HCT116 (cell line): ENCODE measurements around the gene ENDOD1. TPM values are rescaled to one million over a fixed set of nuclear protein-coding genes. Genes with fewer than 3 reads are reported as not detected.

Source experiments
- ATAC-seq: fragments of 200-7000 bp; cut with Tn5 transposase; 2 replicates; pipeline ENCODE4 v1.9.1; 2020; ENCODE audit warnings: mild to moderate bottlenecking, moderate library complexity
- BruUV-seq: library from RNA; stranded (reverse); fragments of 400-500 nt; replicated peaks from 2 replicates; lab custom pipeline; 2021; lab: Mats Ljungman, UMichigan
- CTCF ChIA-PET: fragments of 300-600 bp; sonication (Branson Sonifier 250); formaldehyde crosslinking; loops from one replicate; lab custom pipeline; 2021; ENCODE audit warnings: antibody characterized with exemption; lab: Charles Lee
- POLR2A ChIA-PET: fragments of 300-600, 350-600 bp; sonication (Branson Sonifier 250); formaldehyde crosslinking; loops from one replicate; lab custom pipeline; 2021; ENCODE audit warnings: antibody characterized with exemption; lab: Charles Lee
- RAD21 ChIA-PET, 2 experiments: fragments of 300-600 bp; sonication (Branson Sonifier 250); formaldehyde crosslinking; loops; one replicate each; lab custom pipeline; 2023; ENCODE audit warnings: low total read pairs in 2 of 2; ENCODE audit not compliant: uncharacterized antibody in 2 of 2, unreplicated experiment in 2 of 2, low non-redundant PET in 1 of 2; lab: Charles Lee
- DNase-seq: peaks from one replicate; pipeline ENCODE4 v3.0.0-alpha.2; 2010; ENCODE audit warnings: low read depth, low spot score
- H2AFZ ChIP-seq: fragments of 200-600 bp; shearing (Covaris generic), sonication (generic); 2 replicates; pipeline ENCODE4 v1.6.1; 2017; ENCODE audit warnings: low read depth, mixed run types, mixed read lengths, antibody characterized with exemption, low read length; ENCODE audit not compliant: poor library complexity, severe bottlenecking
- H3K27ac ChIP-seq: 2 replicates; pipeline ENCODE4 v1.5.1; 2012; ENCODE audit warnings: low read depth, low read length
- H3K27me3 ChIP-seq: fragments of 200-600 bp; sonication (generic); 2 replicates; pipeline ENCODE4 v1.6.1; 2016; ENCODE audit warnings: mixed run types, low read length, mixed read lengths; ENCODE audit not compliant: insufficient read depth
- H3K36me3 ChIP-seq, 2 experiments: fragments of 200-500 bp in 1 of 2; fragments of 200-600 bp in 1 of 2; sonication (Bioruptor generic) in 1 of 2; sonication (generic) in 1 of 2; 2 replicates each; pipeline versions ENCODE4 v1.5.1 to v1.6.1; 2014 to 2016; ENCODE audit warnings: low read length in 2 of 2, inconsistent platforms in 1 of 2, mixed read lengths in 1 of 2, mixed run types in 1 of 2; ENCODE audit not compliant: insufficient read depth in 2 of 2, control insufficient read depth in 1 of 2
- H3K4me1 ChIP-seq, 2 experiments: fragments of 200-600 bp in 1 of 2; sonication (generic) in 1 of 2; 2 replicates each; pipeline versions ENCODE4 v1.5.1 to v1.6.1; 2012 to 2017; ENCODE audit warnings: low read length in 2 of 2, inconsistent platforms in 1 of 2, mild to moderate bottlenecking in 1 of 2, mixed read lengths in 1 of 2, mixed run types in 1 of 2, moderate library complexity in 1 of 2; ENCODE audit not compliant: insufficient read depth in 2 of 2, control insufficient read depth in 1 of 2
- H3K4me2 ChIP-seq: fragments of 200-600 bp; sonication (generic); 2 replicates; pipeline ENCODE4 v1.6.1; 2017; ENCODE audit warnings: mixed run types, low read length, mixed read lengths
- H3K4me3 ChIP-seq, 2 experiments: fragments of 200-600 bp in 1 of 2; sonication (generic) in 1 of 2; replicated peaks in 1 of 2; 2 replicates each; pipeline ENCODE4 v1.5.1; 2011 to 2016; ENCODE audit warnings: low read length in 2 of 2, control low read depth in 1 of 2, low read depth in 1 of 2, mild to moderate bottlenecking in 1 of 2, mixed read lengths in 1 of 2, mixed run types in 1 of 2
- H3K79me2 ChIP-seq: fragments of 200-600 bp; sonication (generic); 2 replicates; pipeline ENCODE4 v1.6.1; 2017; ENCODE audit warnings: mild to moderate bottlenecking, mixed run types, low read length, moderate library complexity, mixed read lengths; ENCODE audit not compliant: insufficient read depth
- H3K9ac ChIP-seq: fragments of 200-600 bp; sonication (generic); 2 replicates; pipeline ENCODE4 v1.6.1; 2016; ENCODE audit warnings: low read length, mixed read lengths
- H3K9me2 ChIP-seq: fragments of 200-600 bp; sonication (generic), shearing (Covaris generic); 2 replicates; pipeline ENCODE4 v1.6.1; 2017; ENCODE audit warnings: mixed run types, mild to moderate bottlenecking, moderate library complexity; ENCODE audit not compliant: insufficient read depth
- H3K9me3 ChIP-seq, 2 experiments: fragments of 200-500 bp in 1 of 2; fragments of 200-600 bp in 1 of 2; sonication (Bioruptor generic) in 1 of 2; sonication (generic) in 1 of 2; 2 replicates each; pipeline ENCODE4 v1.6.1; 2014 to 2017; ENCODE audit warnings: low read length in 2 of 2, mixed read lengths in 2 of 2, inconsistent platforms in 1 of 2, low read depth in 1 of 2, mild to moderate bottlenecking in 1 of 2, mixed run types in 1 of 2, moderate library complexity in 1 of 2; ENCODE audit not compliant: control insufficient read depth in 1 of 2, insufficient read depth in 1 of 2
- H4K20me1 ChIP-seq: fragments of 200-600 bp; sonication (generic), shearing (Covaris generic); 2 replicates; pipeline ENCODE4 v1.6.1; 2017; ENCODE audit warnings: mixed run types, mild to moderate bottlenecking, moderate library complexity; ENCODE audit not compliant: insufficient read depth
- CBX3 ChIP-seq: IDR thresholded peaks from 2 replicates; pipeline ENCODE4 v1.6.1; 2012; ENCODE audit warnings: low read depth
- CEBPB ChIP-seq: IDR thresholded peaks from 2 replicates; pipeline ENCODE4 v1.6.1; 2012; ENCODE audit warnings: low read depth
- EGR1 ChIP-seq: IDR thresholded peaks from 2 replicates; pipeline ENCODE4 v1.6.1; 2012; ENCODE audit warnings: low read depth
- ELF1 ChIP-seq: IDR thresholded peaks from 2 replicates; pipeline ENCODE4 v1.6.1; 2012; ENCODE audit warnings: low read depth, borderline replicate concordance
- EZH2 ChIP-seq: fragments of 200-600 bp; sonication (generic); IDR thresholded peaks from 2 replicates; pipeline ENCODE4 v1.6.1; 2017; ENCODE audit warnings: antibody characterized with exemption, mixed run types
- FOSL1 ChIP-seq: IDR thresholded peaks from 2 replicates; pipeline ENCODE4 v1.6.1; 2012; ENCODE audit warnings: low read depth
- JUND ChIP-seq: IDR thresholded peaks from 2 replicates; pipeline ENCODE4 v1.6.1; 2012
- POLR2AphosphoS5 ChIP-seq: IDR thresholded peaks from 2 replicates; pipeline ENCODE4 v1.6.1; 2011; ENCODE audit warnings: mild to moderate bottlenecking, low read depth, low read length, moderate library complexity
- RAD21 ChIP-seq: IDR thresholded peaks from 2 replicates; pipeline ENCODE4 v1.6.1; 2012; ENCODE audit warnings: low read depth, mild to moderate bottlenecking
- SIN3A ChIP-seq: IDR thresholded peaks from 2 replicates; pipeline ENCODE4 v1.6.1; 2012; ENCODE audit warnings: low read depth
- SP1 ChIP-seq: IDR thresholded peaks from 2 replicates; pipeline ENCODE4 v1.6.1; 2012; ENCODE audit warnings: low read depth
- SRF ChIP-seq: IDR thresholded peaks from 2 replicates; pipeline ENCODE4 v1.6.1; 2012; ENCODE audit warnings: low read depth
- TCF7L2 ChIP-seq: IDR thresholded peaks from 2 replicates; pipeline ENCODE4 v1.7.0; 2011; ENCODE audit warnings: borderline replicate concordance, inconsistent platforms; ENCODE audit not compliant: insufficient read depth, insufficient read length; ENCODE audit errors: extremely low read depth
- YY1 ChIP-seq: IDR thresholded peaks from 2 replicates; pipeline ENCODE4 v1.6.1; 2011; ENCODE audit warnings: low read length, low read depth, moderate library complexity, mild to moderate bottlenecking; ENCODE audit not compliant: insufficient replicate concordance; ENCODE audit errors: extremely low read depth
- ZFX ChIP-seq: fragments of 450-650 bp; IDR thresholded peaks from 2 replicates; pipeline ENCODE4 v1.6.1; 2017
- ZNF274 ChIP-seq: fragments of 200-500 bp; sonication (Bioruptor generic); IDR thresholded peaks from 2 replicates; pipeline ENCODE4 v1.6.1; 2014; ENCODE audit warnings: mild to moderate bottlenecking, low read depth, low read length, inconsistent platforms
- intact Hi-C: fragments of 100-400 bp; cut with micrococcal nuclease; formaldehyde crosslinking; loops from 2 replicates; pipeline ENCODE4 v1.10.0; 2022
- total RNA-seq: library from RNA; stranded (reverse); gene quantifications from one replicate; pipeline ENCODE4 v1.2.1, GENCODE V29; 2021; ENCODE audit not compliant: unreplicated experiment
- TF ChIP-seq, protein P1 (sequence below): IDR thresholded peaks from 2 replicates; pipeline ENCODE4 v1.6.1; 2012
- TF ChIP-seq, protein P2 (sequence below): IDR thresholded peaks from 2 replicates; pipeline ENCODE4 v1.6.1; 2012
- TF ChIP-seq, protein P3 (sequence below), 3 experiments: fragments of 200-600 bp in 1 of 3; sonication (generic) in 1 of 3; IDR thresholded peaks in 2 of 3; conservative IDR thresholded peaks in 1 of 3; 2 replicates each; pipeline ENCODE4 v1.5.1; 2012 to 2017; ENCODE audit warnings: low read depth in 2 of 3, low read length in 2 of 3, antibody characterized with exemption in 1 of 3, borderline replicate concordance in 1 of 3, control low read depth in 1 of 3, mild to moderate bottlenecking in 1 of 3, mixed read lengths in 1 of 3, mixed run types in 1 of 3, moderate library complexity in 1 of 3; ENCODE audit not compliant: insufficient read depth in 1 of 3
- TF ChIP-seq, protein P4 (sequence below): IDR thresholded peaks from 2 replicates; pipeline ENCODE4 v1.6.1; 2012; ENCODE audit warnings: low read depth

Gene ENDOD1
- total RNA-seq, 1 experiment from 2014 or later = 33.6 TPM

DNA sequence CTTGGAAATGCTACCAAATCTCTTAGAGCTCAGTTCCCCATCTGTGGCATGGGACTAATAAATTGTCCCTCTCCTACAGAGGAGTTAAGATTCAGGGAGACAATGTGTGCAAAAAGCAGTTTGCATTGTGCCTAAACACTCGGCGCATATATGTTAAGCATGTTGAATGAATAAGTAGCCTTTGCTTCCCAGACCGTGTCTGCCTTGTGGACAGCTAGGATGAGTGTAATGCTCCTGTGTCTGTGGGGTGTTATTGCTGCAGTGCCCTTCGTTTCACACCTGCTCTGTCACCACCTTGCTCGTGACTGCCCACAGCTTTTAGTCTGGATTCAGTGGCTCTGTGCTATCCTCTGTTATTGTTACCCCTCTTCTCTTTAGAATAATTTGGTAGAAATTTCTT is 14.1 kb downstream of the ENDOD1 start:
- no peak overlapping the region for H2AFZ ChIP-seq
- H3K9ac ChIP-seq = no peak overlapping the region
- ChIA-PET CTCF (interaction anchor here (1.2 kb wide), 1 partner anchor 49 kb away, joined by 3 read pairs; no protein-coding TSS in a partner anchor), RAD21 (no interaction called here), POLR2A (no interaction called here)
- no peaks in the 10 kb centered on the region for H3K9me3 ChIP-seq
- 0 out of 2 replicates have a peak overlapping the region, but pooled peaks have one; percentile 1 for H3K4me2 ChIP-seq
- H3K9me2 ChIP-seq = no peaks in the 10 kb centered on the region
- intact Hi-C loops = no loop called here
- H3K27me3 ChIP-seq = no peaks in the 10 kb centered on the region
- ATAC-seq = no peak
- no peak for DNase-seq
- BruUV-seq = no TSS peak
- H3K4me1 ChIP-seq = peaks cover 41 to 49% of the 10 kb centered on the region in 2 experiments
- peaks cover 23% of the 10 kb centered on the region; the same call in 1 of the 2 replicates for H3K79me2 ChIP-seq
- H3K36me3 ChIP-seq = no peaks in the 10 kb centered on the region
- no peak overlapping the region for H3K4me3 ChIP-seq
- TF ChIP-seq ELF1 (no peak), ZFX (no peak), EGR1 (no peak), ZNF274 (no peak), YY1 (no peak), CBX3 (no peak), JUND (no peak), SP1 (no peak), EZH2 (no peak), SIN3A (no peak), TCF7L2 (no peak), CEBPB (no peak), POLR2AphosphoS5 (no peak), SRF (no peak), FOSL1 (no peak), RAD21 (no peak)
- TF ChIP-seq, protein P1, sequence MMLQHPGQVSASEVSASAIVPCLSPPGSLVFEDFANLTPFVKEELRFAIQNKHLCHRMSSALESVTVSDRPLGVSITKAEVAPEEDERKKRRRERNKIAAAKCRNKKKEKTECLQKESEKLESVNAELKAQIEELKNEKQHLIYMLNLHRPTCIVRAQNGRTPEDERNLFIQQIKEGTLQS = no peak
- TF ChIP-seq, protein P2, sequence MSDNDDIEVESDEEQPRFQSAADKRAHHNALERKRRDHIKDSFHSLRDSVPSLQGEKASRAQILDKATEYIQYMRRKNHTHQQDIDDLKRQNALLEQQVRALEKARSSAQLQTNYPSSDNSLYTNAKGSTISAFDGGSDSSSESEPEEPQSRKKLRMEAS = no peak
- TF ChIP-seq, protein P3, sequence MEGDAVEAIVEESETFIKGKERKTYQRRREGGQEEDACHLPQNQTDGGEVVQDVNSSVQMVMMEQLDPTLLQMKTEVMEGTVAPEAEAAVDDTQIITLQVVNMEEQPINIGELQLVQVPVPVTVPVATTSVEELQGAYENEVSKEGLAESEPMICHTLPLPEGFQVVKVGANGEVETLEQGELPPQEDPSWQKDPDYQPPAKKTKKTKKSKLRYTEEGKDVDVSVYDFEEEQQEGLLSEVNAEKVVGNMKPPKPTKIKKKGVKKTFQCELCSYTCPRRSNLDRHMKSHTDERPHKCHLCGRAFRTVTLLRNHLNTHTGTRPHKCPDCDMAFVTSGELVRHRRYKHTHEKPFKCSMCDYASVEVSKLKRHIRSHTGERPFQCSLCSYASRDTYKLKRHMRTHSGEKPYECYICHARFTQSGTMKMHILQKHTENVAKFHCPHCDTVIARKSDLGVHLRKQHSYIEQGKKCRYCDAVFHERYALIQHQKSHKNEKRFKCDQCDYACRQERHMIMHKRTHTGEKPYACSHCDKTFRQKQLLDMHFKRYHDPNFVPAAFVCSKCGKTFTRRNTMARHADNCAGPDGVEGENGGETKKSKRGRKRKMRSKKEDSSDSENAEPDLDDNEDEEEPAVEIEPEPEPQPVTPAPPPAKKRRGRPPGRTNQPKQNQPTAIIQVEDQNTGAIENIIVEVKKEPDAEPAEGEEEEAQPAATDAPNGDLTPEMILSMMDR (IDR thresholded peaks at IDR 0.05 in 2 of 3, conservative IDR thresholded peaks at IDR 0.05 in 1 of 3; ENCODE audit: borderline replicate concordance in 1 of 3, insufficient read depth in 1 of 3, low read depth in 2 of 3, low read length in 2 of 3) = no peak
- TF ChIP-seq, protein P4, sequence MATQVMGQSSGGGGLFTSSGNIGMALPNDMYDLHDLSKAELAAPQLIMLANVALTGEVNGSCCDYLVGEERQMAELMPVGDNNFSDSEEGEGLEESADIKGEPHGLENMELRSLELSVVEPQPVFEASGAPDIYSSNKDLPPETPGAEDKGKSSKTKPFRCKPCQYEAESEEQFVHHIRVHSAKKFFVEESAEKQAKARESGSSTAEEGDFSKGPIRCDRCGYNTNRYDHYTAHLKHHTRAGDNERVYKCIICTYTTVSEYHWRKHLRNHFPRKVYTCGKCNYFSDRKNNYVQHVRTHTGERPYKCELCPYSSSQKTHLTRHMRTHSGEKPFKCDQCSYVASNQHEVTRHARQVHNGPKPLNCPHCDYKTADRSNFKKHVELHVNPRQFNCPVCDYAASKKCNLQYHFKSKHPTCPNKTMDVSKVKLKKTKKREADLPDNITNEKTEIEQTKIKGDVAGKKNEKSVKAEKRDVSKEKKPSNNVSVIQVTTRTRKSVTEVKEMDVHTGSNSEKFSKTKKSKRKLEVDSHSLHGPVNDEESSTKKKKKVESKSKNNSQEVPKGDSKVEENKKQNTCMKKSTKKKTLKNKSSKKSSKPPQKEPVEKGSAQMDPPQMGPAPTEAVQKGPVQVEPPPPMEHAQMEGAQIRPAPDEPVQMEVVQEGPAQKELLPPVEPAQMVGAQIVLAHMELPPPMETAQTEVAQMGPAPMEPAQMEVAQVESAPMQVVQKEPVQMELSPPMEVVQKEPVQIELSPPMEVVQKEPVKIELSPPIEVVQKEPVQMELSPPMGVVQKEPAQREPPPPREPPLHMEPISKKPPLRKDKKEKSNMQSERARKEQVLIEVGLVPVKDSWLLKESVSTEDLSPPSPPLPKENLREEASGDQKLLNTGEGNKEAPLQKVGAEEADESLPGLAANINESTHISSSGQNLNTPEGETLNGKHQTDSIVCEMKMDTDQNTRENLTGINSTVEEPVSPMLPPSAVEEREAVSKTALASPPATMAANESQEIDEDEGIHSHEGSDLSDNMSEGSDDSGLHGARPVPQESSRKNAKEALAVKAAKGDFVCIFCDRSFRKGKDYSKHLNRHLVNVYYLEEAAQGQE = no peak
- TF ChIP-seq, all 23 proteins: peak for 0
- Histone ChIP-seq H3K27ac (no peak overlapping the region), H4K20me1 (no peaks in the 10 kb centered on the region)
